ENCODE measurements around the gene METRN.

DNA sequence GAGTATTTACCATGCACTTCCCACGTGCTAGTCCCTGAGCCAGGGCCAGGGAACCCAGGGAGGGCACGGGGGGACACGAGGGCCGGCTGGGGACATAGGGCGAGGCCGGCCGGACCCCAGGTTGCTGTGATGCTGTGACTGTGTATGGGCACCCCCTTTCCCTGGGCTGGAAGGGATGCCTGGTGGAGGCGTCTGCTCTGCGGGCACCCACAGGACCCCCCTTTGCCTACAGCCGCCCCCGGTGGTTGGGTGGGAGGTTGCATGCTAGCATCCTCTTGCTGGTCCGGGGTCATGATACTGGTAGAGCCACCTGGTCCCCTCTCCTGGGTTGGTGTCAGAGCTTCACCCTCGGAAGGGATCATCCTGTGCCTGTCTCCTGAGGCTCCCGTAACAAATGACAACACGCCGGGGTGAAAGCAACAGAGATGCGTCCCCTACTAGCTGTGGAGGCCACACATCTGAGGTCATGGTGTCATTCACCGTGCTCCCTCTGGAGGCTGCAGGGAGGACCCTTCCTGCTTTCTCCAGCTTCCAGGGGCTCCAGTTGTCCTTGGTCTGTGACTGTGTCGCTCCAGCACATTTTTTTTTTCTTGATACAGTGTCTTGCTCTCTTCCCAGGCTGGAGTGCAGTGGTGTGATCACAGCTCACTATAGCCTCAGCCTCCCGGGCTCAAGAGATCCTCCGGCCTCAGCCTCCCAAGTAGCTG is 29.0 kb downstream of the METRN start:
- TF ChIP-seq, protein P1, sequence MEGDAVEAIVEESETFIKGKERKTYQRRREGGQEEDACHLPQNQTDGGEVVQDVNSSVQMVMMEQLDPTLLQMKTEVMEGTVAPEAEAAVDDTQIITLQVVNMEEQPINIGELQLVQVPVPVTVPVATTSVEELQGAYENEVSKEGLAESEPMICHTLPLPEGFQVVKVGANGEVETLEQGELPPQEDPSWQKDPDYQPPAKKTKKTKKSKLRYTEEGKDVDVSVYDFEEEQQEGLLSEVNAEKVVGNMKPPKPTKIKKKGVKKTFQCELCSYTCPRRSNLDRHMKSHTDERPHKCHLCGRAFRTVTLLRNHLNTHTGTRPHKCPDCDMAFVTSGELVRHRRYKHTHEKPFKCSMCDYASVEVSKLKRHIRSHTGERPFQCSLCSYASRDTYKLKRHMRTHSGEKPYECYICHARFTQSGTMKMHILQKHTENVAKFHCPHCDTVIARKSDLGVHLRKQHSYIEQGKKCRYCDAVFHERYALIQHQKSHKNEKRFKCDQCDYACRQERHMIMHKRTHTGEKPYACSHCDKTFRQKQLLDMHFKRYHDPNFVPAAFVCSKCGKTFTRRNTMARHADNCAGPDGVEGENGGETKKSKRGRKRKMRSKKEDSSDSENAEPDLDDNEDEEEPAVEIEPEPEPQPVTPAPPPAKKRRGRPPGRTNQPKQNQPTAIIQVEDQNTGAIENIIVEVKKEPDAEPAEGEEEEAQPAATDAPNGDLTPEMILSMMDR (conservative IDR thresholded peaks at IDR 0.05 in 1 of 2, IDR thresholded peaks at IDR 0.05 in 1 of 2; ENCODE audit: low read depth in 1 of 2, low read length in 2 of 2), result no peak
- no peak for TF ChIP-seq EZH2 (IDR thresholded peaks at IDR 0.05; ENCODE audit: low read length, missing control alignments)

Data from fibroblast of lung (primary cell).